Ovary (tissue), 9 donors: ENCODE results near the gene PSMD11. TPM values are rescaled to one million over a fixed set of nuclear protein-coding genes. Genes with fewer than 3 reads are reported as not detected.

Source experiments
- DNase-seq, 5 donors: peaks; one replicate each; pipeline ENCODE4 v3.0.0-alpha.2; 2019 to 2020
- H3K27ac ChIP-seq, 2 donors: fragments of 200-600 bp; one replicate each; pipeline versions ENCODE4 v1.5.1 to v1.8.0; 2019 to 2022
- H3K27me3 ChIP-seq: fragments of 200-600 bp; one replicate; pipeline ENCODE4 v1.8.0; 2022
- H3K36me3 ChIP-seq: fragments of 200-600 bp; sonication (generic); one replicate; pipeline ENCODE4 v1.5.1; 2019
- H3K4me1 ChIP-seq: one replicate; pipeline ENCODE4 v1.8.1; 2013; ENCODE audit warnings: mild to moderate bottlenecking, moderate library complexity; ENCODE audit not compliant: insufficient read depth
- H3K4me3 ChIP-seq: fragments of 200-600 bp; sonication (generic); one replicate; pipeline ENCODE4 v1.5.1; 2017
- H3K9me3 ChIP-seq, 2 donors: fragments of 200-600 bp in 1 of 2; sonication (generic) in 1 of 2; one replicate each; pipeline versions ENCODE4 v1.5.1 to v1.8.1; 2013 to 2019; ENCODE audit warnings: mild to moderate bottlenecking in 1 of 2, moderate library complexity in 1 of 2
- EP300 ChIP-seq: sonication (generic); formaldehyde crosslinking; IDR thresholded peaks from one replicate; pipeline ENCODE4 v1.6.1; 2017; ENCODE audit warnings: antibody characterized with exemption
- POLR2A ChIP-seq: fragments of 450-650 bp; IDR thresholded peaks from one replicate; pipeline ENCODE4 v1.6.1; 2017; ENCODE audit warnings: antibody characterized with exemption, mild to moderate bottlenecking, moderate library complexity
- WGBS, 3 donors: extraction: QIAGEN DNeasy Blood & Tissue Kit in 1 of 3; methylation state at CpG; one replicate each; pipeline versions ENCODE4 v1.1.5 to v1.1.7; 2013 to 2017; 5-methylcytosine and 5-hydroxymethylcytosine counted together
- intact Hi-C, 4 donors: fragments of 100-400 bp; cut with DNase I; formaldehyde crosslinking; loops; one replicate each; pipeline versions ENCODE4 v1.11.0 to v1.15.1; 2022 to 2023
- polyA plus RNA-seq, 2 donors: library from polyadenylated mRNA; stranded (reverse); fragments of 200-250 nt in 1 of 2; fragments of 350-450 nt in 1 of 2; fragmentation: Illumina TruSeq in 1 of 2; extraction: RNeasy Lipid Tissue Mini Kit (QIAGEN cat#74804) in 1 of 2; gene quantifications; one replicate each; pipeline ENCODE4 v1.2.3, GENCODE V29; 2013 to 2014
- total RNA-seq, 7 donors: library from RNA; depleted of rRNA in 2 of 7; stranded (reverse); fragments of >200 nt in 2 of 7; fragmentation: NEBNext Ultra II Directional in 3 of 7; extraction: Animal tissue kit (Norgen Biotek cat#: 25700) in 3 of 7; gene quantifications; one replicate each; pipeline versions ENCODE4 v1.1.0 to v1.2.4, GENCODE V29; 2016 to 2023
- TF ChIP-seq, protein P1 (sequence below), 3 donors: fragments of 450-650 bp in 2 of 3; fragments of 200-600 bp in 1 of 3; IDR thresholded peaks; one replicate each; pipeline versions ENCODE4 v1.5.1 to v1.8.0; 2016 to 2022; ENCODE audit warnings: antibody characterized with exemption in 3 of 3, mild to moderate bottlenecking in 1 of 3
- donor health status: DM: no; HTN: no; CAD: no; lungs with moderate emphysema.
- donor health status: DM: no; HTN: no; CAD: no.
- donor health status: Bipolar disorder and iron deficiency.
- donor health status: DM: yes; HTN: yes; CAD: no.
- donor health status: DM: no; HTN: no; CAD: no.
- donor health status: DM: yes; HTN: yes; CAD: no.

PSMD11 gene
- total and polyA plus RNA-seq, 9 donors = 20.1 to 83.0 (median 53.4) TPM

DNA sequence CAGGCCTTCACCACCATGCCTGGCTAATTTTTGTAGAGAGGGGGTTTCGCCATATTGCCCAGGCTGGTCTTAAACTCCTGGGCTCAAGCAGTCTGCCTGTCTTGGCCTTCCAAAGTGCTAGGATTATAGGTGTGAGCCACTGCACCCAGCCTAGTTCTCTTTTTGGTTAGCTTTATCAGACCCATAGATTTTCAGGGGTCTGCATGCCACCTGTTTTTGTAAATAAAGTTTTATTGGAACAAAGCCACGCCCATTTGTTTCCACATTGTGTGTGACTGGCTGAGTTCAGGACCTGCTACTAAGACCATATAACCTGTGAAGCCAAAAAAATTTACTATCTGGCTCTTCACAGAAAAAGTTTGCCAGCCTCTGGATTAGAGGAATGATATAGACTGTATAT lies 7.6 kb downstream of the PSMD11 start:
- DNase-seq = no peak
- no peak overlapping the region for H3K4me3 ChIP-seq
- no peaks in the 10 kb centered on the region for H3K4me1 ChIP-seq
- H3K27ac ChIP-seq = no peak overlapping the region
- H3K36me3 ChIP-seq = no peaks in the 10 kb centered on the region
- WGBS, 3 donors = 76 to 99% (median 97%) methylated on average over 2 of the region's 2 CpGs
- no peaks in the 10 kb centered on the region for H3K9me3 ChIP-seq
- intact Hi-C loops = no loop called here
- H3K27me3 ChIP-seq = no peaks in the 10 kb centered on the region
- TF ChIP-seq EP300 = no peak
- TF ChIP-seq, protein P1, sequence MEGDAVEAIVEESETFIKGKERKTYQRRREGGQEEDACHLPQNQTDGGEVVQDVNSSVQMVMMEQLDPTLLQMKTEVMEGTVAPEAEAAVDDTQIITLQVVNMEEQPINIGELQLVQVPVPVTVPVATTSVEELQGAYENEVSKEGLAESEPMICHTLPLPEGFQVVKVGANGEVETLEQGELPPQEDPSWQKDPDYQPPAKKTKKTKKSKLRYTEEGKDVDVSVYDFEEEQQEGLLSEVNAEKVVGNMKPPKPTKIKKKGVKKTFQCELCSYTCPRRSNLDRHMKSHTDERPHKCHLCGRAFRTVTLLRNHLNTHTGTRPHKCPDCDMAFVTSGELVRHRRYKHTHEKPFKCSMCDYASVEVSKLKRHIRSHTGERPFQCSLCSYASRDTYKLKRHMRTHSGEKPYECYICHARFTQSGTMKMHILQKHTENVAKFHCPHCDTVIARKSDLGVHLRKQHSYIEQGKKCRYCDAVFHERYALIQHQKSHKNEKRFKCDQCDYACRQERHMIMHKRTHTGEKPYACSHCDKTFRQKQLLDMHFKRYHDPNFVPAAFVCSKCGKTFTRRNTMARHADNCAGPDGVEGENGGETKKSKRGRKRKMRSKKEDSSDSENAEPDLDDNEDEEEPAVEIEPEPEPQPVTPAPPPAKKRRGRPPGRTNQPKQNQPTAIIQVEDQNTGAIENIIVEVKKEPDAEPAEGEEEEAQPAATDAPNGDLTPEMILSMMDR (IDR thresholded peaks at IDR 0.05) = no peak
- TF ChIP-seq POLR2A = no peak

DNA sequence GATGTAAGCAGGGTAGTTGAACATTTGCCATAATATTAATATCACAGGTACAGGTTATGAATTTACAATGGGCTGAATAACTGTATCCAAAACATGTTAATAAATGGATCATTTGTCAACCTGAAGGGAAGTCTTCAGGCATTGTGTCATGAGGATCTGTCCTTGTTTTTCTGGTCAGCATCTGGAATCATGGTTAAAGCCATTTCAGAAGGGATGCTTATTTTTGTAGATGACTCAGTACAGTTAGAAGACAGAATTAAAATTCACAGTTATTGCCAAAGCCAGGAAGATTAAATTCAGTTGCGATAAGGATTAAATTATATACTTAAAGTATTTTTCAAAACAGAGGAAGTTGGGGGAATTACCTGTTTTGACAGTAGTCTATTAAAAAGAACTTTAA lies 8.0 kb downstream of the PSMD11 start:
- TF ChIP-seq, protein P1 (IDR thresholded peaks at IDR 0.05) = no peak
- no peak for TF ChIP-seq EP300
- TF ChIP-seq POLR2A = no peak
- Histone ChIP-seq H3K4me1 (no peaks in the 10 kb centered on the region), H3K27ac (no peak overlapping the region), H3K4me3 (no peak overlapping the region), H3K36me3 (no peaks in the 10 kb centered on the region), H3K27me3 (no peaks in the 10 kb centered on the region), H3K9me3 (no peaks in the 10 kb centered on the region)
- DNase-seq = no peak
- WGBS, 3 donors = 85 to 98% (median 96%) methylated on average over 1 of the region's 1 CpG
- intact Hi-C loops = no loop called here

DNA sequence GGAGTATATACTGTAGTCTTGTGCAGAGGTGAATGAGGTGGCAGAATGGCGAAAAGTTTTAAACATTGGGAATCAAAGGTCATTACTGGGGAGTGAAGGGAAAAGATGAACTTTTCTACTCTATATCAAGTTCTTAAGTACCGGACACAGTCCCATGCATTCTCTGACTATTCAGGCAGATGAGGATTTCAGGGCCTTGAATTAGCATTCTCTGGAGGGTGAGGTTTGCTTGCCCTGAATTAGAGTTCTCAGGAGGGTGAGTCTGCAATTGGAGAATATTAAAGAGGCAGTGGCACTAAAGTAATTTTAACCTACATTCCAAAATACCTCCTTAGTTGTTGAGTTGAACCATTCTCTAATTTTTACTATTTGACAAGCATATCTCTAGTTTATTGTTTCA lies 9.1 kb downstream of the PSMD11 start:
- intact Hi-C loops = no loop called here
- H3K36me3 ChIP-seq = no peaks in the 10 kb centered on the region

DNA sequence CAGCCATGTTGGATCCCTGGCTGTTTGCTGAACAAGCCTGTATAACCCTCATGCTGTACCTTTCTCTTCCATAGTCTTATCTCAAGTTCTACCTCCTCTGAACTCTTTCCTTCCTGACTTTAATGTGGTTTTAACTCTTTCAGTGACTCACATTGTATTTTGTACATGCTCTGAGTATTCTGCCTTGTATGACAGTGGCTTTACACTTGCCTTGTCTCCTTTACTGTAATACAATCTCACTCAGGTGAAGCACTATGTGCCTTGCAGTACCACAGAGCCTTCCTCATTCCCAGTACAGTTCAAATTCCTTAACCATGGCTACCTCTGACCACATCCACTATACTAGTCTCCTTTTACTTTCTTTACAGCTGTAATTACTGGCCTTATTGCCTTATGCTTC lies 14.1 kb downstream of the PSMD11 start:
- H3K36me3 ChIP-seq = no peaks in the 10 kb centered on the region
- no peak overlapping the region for H3K27ac ChIP-seq
- no peaks in the 10 kb centered on the region for H3K27me3 ChIP-seq
- H3K4me3 ChIP-seq = no peak overlapping the region
- TF ChIP-seq EP300 (no peak), POLR2A (no peak)
- TF ChIP-seq, protein P1 (IDR thresholded peaks at IDR 0.05) = no peak
- H3K4me1 ChIP-seq = no peaks in the 10 kb centered on the region
- intact Hi-C loops = no loop called here
- no peak for DNase-seq
- no peaks in the 10 kb centered on the region for H3K9me3 ChIP-seq

More for the DNA sequence above, 9.1 kb downstream of the PSMD11 start:
- no peaks in the 10 kb centered on the region for H3K9me3 ChIP-seq
- H3K27me3 ChIP-seq = no peaks in the 10 kb centered on the region
- no peaks in the 10 kb centered on the region for H3K4me1 ChIP-seq
- H3K4me3 ChIP-seq = no peak overlapping the region
- TF ChIP-seq POLR2A = no peak
- TF ChIP-seq, protein P1 (IDR thresholded peaks at IDR 0.05) = no peak
- no peak for TF ChIP-seq EP300
- WGBS, 3 donors = 93 to 97% (median 96%) methylated on average over 2 of the region's 2 CpGs
- no peak overlapping the region for H3K27ac ChIP-seq
- DNase-seq = no peak

DNA sequence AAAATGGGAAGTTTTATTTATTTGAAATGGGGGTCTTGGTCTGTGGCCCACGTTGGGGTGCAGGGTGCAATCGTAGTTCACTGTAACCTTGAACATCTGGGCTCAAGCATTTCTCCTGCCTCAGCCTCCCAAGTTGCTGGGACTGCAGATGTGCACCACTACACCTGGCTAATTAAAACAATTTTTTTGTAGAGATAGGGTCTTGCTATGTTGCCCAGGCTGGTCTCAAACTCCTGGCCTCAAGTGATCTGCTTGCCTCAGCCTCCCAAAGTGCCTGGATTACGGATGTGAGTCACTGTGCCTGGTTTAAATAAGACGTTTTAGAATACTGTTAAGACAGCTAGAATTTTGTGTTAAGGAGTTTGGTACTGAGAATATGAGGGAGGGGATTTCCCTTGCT lies 15.7 kb downstream of the PSMD11 start:
- Histone ChIP-seq H3K27ac (no peak overlapping the region), H3K36me3 (no peaks in the 10 kb centered on the region), H3K4me3 (no peak overlapping the region), H3K9me3 (no peaks in the 10 kb centered on the region), H3K4me1 (no peaks in the 10 kb centered on the region), H3K27me3 (no peaks in the 10 kb centered on the region)
- TF ChIP-seq, protein P1 (IDR thresholded peaks at IDR 0.05) = no peak
- TF ChIP-seq EP300 (no peak), POLR2A (no peak)
- DNase-seq = no peak
- intact Hi-C loops = no loop called here
- WGBS, 3 donors = 88 to 90% (median 88%) methylated on average over 4 of the region's 4 CpGs
